ENCODE results near the gene ATXN1.
"Not testable (repeated sequence)": the region's sequence is repeated elsewhere in the genome, so short reads cannot be mapped to it uniquely, and the experiment has no call there.

ATXN1 gene

GRCh38 chr6:16470502-16471221 lies 290.6 kb downstream of the ATXN1 start:
- no peak for DNase-seq
- Mint-ChIP-seq H3K27me3 (no peaks in the 10 kb centered on the region), H3K27ac (peak overlapping the region; percentile 75), H3K4me1 (peaks cover 73% of the 10 kb centered on the region), H3K4me3 (peak overlapping the region; percentile 9), H3K9me3 (peaks cover 3% of the 10 kb centered on the region), H3K36me3 (ENCODE audit: low read depth) (peaks cover 18% of the 10 kb centered on the region)
- ATAC-seq: peak; percentile 18

GRCh38 chr6:16468991-16469615 lies 292.2 kb downstream of the ATXN1 start:
- Mint-ChIP-seq H3K9me3 (no peaks in the 10 kb centered on the region), H3K27ac (no peak overlapping the region), H3K36me3 (ENCODE audit: low read depth) (peaks cover 22% of the 10 kb centered on the region), H3K27me3 (no peaks in the 10 kb centered on the region), H3K4me3 (no peak overlapping the region), H3K4me1 (peaks cover 59% of the 10 kb centered on the region)
- DNase-seq: no peak
- no peak for ATAC-seq

GRCh38 chr6:16466800-16467553 lies 294.3 kb downstream of the ATXN1 start:
- no peaks in the 10 kb centered on the region for H3K27me3 Mint-ChIP-seq
- DNase-seq (no peak), ATAC-seq (no peak)
- H3K27ac Mint-ChIP-seq: peak overlapping the region; percentile 34
- peaks cover 37% of the 10 kb centered on the region for H3K4me1 Mint-ChIP-seq
- no peak overlapping the region for H3K4me3 Mint-ChIP-seq
- peaks cover 30% of the 10 kb centered on the region for H3K36me3 Mint-ChIP-seq (ENCODE audit: low read depth)
- H3K9me3 Mint-ChIP-seq: peaks cover 5% of the 10 kb centered on the region

- Mint-ChIP-seq H3K4me3 (no peak overlapping the region), H3K27ac (no peak overlapping the region), H3K36me3 (ENCODE audit: low read depth) (peaks cover 30% of the 10 kb centered on the region), H3K27me3 (no peaks in the 10 kb centered on the region), H3K4me1 (peaks cover 20% of the 10 kb centered on the region), H3K9me3 (peaks cover 5% of the 10 kb centered on the region)
- DNase-seq (no peak), ATAC-seq (no peak)
Observed at GRCh38 chr6:16464045-16464444, 297.2 kb downstream of the ATXN1 start.

GRCh38 chr6:16463246-16463645 lies 298.0 kb downstream of the ATXN1 start:
- not testable (repeated sequence) for H3K27me3 Mint-ChIP-seq, H3K9me3 Mint-ChIP-seq, H3K4me3 Mint-ChIP-seq, H3K27ac Mint-ChIP-seq, ATAC-seq, DNase-seq
- H3K36me3 Mint-ChIP-seq (ENCODE audit: low read depth): peaks cover 30% of the 10 kb centered on the region
- peaks cover 16% of the 10 kb centered on the region for H3K4me1 Mint-ChIP-seq

- Mint-ChIP-seq H3K27me3 (no peaks in the 10 kb centered on the region), H3K27ac (no peak overlapping the region), H3K9me3 (peaks cover 12% of the 10 kb centered on the region), H3K4me3 (no peak overlapping the region), H3K36me3 (ENCODE audit: low read depth) (peaks cover 27% of the 10 kb centered on the region), H3K4me1 (peaks cover 7% of the 10 kb centered on the region)
- ATAC-seq (no peak), DNase-seq (no peak)
Observed at GRCh38 chr6:16461491-16461890, 299.8 kb downstream of the ATXN1 start.

GRCh38 chr6:16459472-16459871 lies 301.8 kb downstream of the ATXN1 start:
- H3K27me3 Mint-ChIP-seq, H3K27ac Mint-ChIP-seq, DNase-seq, H3K4me1 Mint-ChIP-seq, H3K4me3 Mint-ChIP-seq, ATAC-seq: not testable (repeated sequence)
- Mint-ChIP-seq H3K9me3 (peaks cover 17% of the 10 kb centered on the region), H3K36me3 (ENCODE audit: low read depth) (peaks cover 24% of the 10 kb centered on the region)

GRCh38 chr6:16452348-16452747 lies 308.9 kb downstream of the ATXN1 start:
- ATAC-seq (no peak), DNase-seq (no peak)
- Mint-ChIP-seq H3K4me3 (no peak overlapping the region), H3K9me3 (peaks cover 12% of the 10 kb centered on the region), H3K36me3 (ENCODE audit: low read depth) (peaks cover 6% of the 10 kb centered on the region), H3K4me1 (peaks cover 5% of the 10 kb centered on the region), H3K27me3 (no peaks in the 10 kb centered on the region), H3K27ac (no peak overlapping the region)

GRCh38 chr6:16450821-16451220 lies 310.4 kb downstream of the ATXN1 start:
- ATAC-seq (no peak), DNase-seq (no peak)
- Mint-ChIP-seq H3K27ac (no peak overlapping the region), H3K27me3 (no peaks in the 10 kb centered on the region), H3K4me3 (no peak overlapping the region), H3K36me3 (ENCODE audit: low read depth) (peaks cover 6% of the 10 kb centered on the region), H3K4me1 (peaks cover 10% of the 10 kb centered on the region), H3K9me3 (peaks cover 3% of the 10 kb centered on the region)

GRCh38 chr6:16450285-16450684 lies 311.0 kb downstream of the ATXN1 start:
- H3K27ac Mint-ChIP-seq: no peak overlapping the region
- no peak overlapping the region for H3K4me3 Mint-ChIP-seq
- H3K4me1 Mint-ChIP-seq: peaks cover 10% of the 10 kb centered on the region
- ATAC-seq (no peak), DNase-seq (no peak)
- H3K9me3 Mint-ChIP-seq: no peaks in the 10 kb centered on the region
- H3K27me3 Mint-ChIP-seq: no peaks in the 10 kb centered on the region
- H3K36me3 Mint-ChIP-seq (ENCODE audit: low read depth): peaks cover 4% of the 10 kb centered on the region

GRCh38 chr6:16446273-16446672 lies 315.0 kb downstream of the ATXN1 start:
- no peaks in the 10 kb centered on the region for H3K27me3 Mint-ChIP-seq
- H3K4me3 Mint-ChIP-seq: no peak overlapping the region
- peaks cover 16% of the 10 kb centered on the region for H3K4me1 Mint-ChIP-seq
- peaks cover 3% of the 10 kb centered on the region for H3K36me3 Mint-ChIP-seq (ENCODE audit: low read depth)
- H3K9me3 Mint-ChIP-seq: no peaks in the 10 kb centered on the region
- ATAC-seq (no peak), DNase-seq (no peak)
- H3K27ac Mint-ChIP-seq: no peak overlapping the region

- H3K36me3 Mint-ChIP-seq (ENCODE audit: low read depth): peaks cover 10% of the 10 kb centered on the region
- H3K27me3 Mint-ChIP-seq: no peaks in the 10 kb centered on the region
- H3K4me1 Mint-ChIP-seq: peaks cover 43% of the 10 kb centered on the region
- no peak overlapping the region for H3K4me3 Mint-ChIP-seq
- DNase-seq (no peak), ATAC-seq (no peak)
- H3K27ac Mint-ChIP-seq: peak overlapping the region; percentile 2
- H3K9me3 Mint-ChIP-seq: no peaks in the 10 kb centered on the region
Observed at GRCh38 chr6:16442031-16442430, 319.2 kb downstream of the ATXN1 start.

GRCh38 chr6:16441262-16441661 lies 320.0 kb downstream of the ATXN1 start:
- no peaks in the 10 kb centered on the region for H3K9me3 Mint-ChIP-seq
- DNase-seq (no peak), ATAC-seq (no peak)
- H3K27me3 Mint-ChIP-seq: no peaks in the 10 kb centered on the region
- no peak overlapping the region for H3K27ac Mint-ChIP-seq
- H3K36me3 Mint-ChIP-seq (ENCODE audit: low read depth): peaks cover 10% of the 10 kb centered on the region
- H3K4me1 Mint-ChIP-seq: peaks cover 48% of the 10 kb centered on the region
- H3K4me3 Mint-ChIP-seq: no peak overlapping the region

- peaks cover 51% of the 10 kb centered on the region for H3K4me1 Mint-ChIP-seq
Observed at GRCh38 chr6:16440636-16441212, 320.5 kb downstream of the ATXN1 start.

More at GRCh38 chr6:16440636-16441212, 320.5 kb downstream of the ATXN1 start:
- H3K36me3 Mint-ChIP-seq (ENCODE audit: low read depth): peaks cover 10% of the 10 kb centered on the region
- H3K27ac Mint-ChIP-seq: peak overlapping the region; percentile 16
- DNase-seq (no peak), ATAC-seq (no peak)
- H3K9me3 Mint-ChIP-seq: no peaks in the 10 kb centered on the region
- H3K27me3 Mint-ChIP-seq: no peaks in the 10 kb centered on the region
- H3K4me3 Mint-ChIP-seq: no peak overlapping the region
